K562 (cell line): ENCODE measurements around the gene SLC5A5. TPM values are rescaled to one million over a fixed set of nuclear protein-coding genes. Genes with fewer than 3 reads are reported as not detected.

Source experiments
- E2F3 ChIP-seq: fragments of 250-450 bp; sonication (Bioruptor Pico); IDR thresholded peaks from 2 replicates; pipeline ENCODE4 v1.4.0; 2020; ENCODE audit warnings: mild to moderate bottlenecking
- GABPB1 ChIP-seq: sonication (generic); formaldehyde crosslinking; IDR thresholded peaks from 2 replicates; pipeline ENCODE4 v1.8.0; 2022; ENCODE audit warnings: mild to moderate bottlenecking, missing genetic modification reagents
- HMGN3 ChIP-seq: IDR thresholded peaks from 2 replicates; pipeline ENCODE4 v1.6.1; 2011; ENCODE audit warnings: borderline replicate concordance, low read depth, mild to moderate bottlenecking, mixed read lengths, low read length; ENCODE audit not compliant: insufficient read length; ENCODE audit errors: extremely low read depth
- MBD1 ChIP-seq: fragments of 250-450 bp; sonication (Bioruptor Pico); IDR thresholded peaks from 2 replicates; pipeline ENCODE4 v1.8.0; 2022; ENCODE audit warnings: inconsistent platforms
- ZBTB33 ChIP-seq: sonication (generic); formaldehyde crosslinking; IDR thresholded peaks from 2 replicates; pipeline ENCODE4 v1.8.1; 2023; ENCODE audit warnings: mild to moderate bottlenecking, missing genetic modification reagents
- polyA plus RNA-seq, 8 experiments: library from polyadenylated mRNA; depleted of rRNA in 4 of 8; stranded (reverse) in 5 of 8; unstranded in 3 of 8; fragments of >200 nt; fragmentation: Nextera tagmentation in 2 of 8; fragmentation: Illumina TruSeq in 1 of 8; extraction: Ambion mirVana in 2 of 8; extraction: Trizol in 1 of 8; gene quantifications; 2 replicates each; pipeline versions ENCODE4 v1.2.1 to v1.2.3, GENCODE V29; 2011 to 2014; ENCODE audit warnings: inconsistent platforms in 1 of 8, missing spikeins in 1 of 8
- total RNA-seq, 7 experiments: library from RNA; depleted of rRNA in 6 of 7; stranded (reverse); fragments of >200 nt in 6 of 7; fragmentation: Illumina TruSeq in 2 of 7; extraction: Trizol in 2 of 7; gene quantifications; 2 replicates each; pipeline versions ENCODE4 v1.2.1 to v1.2.3, GENCODE V29; 2011 to 2021; ENCODE audit warnings: low replicate concordance in 1 of 7

Gene SLC5A5
- total and polyA plus RNA-seq, 9 of the 15 experiments (the other 6 are each of a cell fraction or from before 2014, with no cell fraction given), result 0.10 to 0.73 (median 0.23) TPM

GRCh38 chr19:17831419-17831888, 40.3 kb upstream of the SLC5A5 start (continued):
- TF ChIP-seq MBD1 (CRISPR knock-in tag), result 0 out of 2 replicates have a peak, but pooled peaks have one; percentile 66
- TF ChIP-seq E2F3, result no peak
- peak; percentile 11 for TF ChIP-seq HMGN3
- TF ChIP-seq ZBTB33 (CRISPR knock-in tag), result peak; percentile 98
- TF ChIP-seq GABPB1, result no peak
